IMR-90 (cell line): ENCODE measurements around the gene ZNF555. TPM values are rescaled to one million over a fixed set of nuclear protein-coding genes. Genes with fewer than 3 reads are reported as not detected.

Experiments used
- ATAC-seq: fragments of 200-7000 bp; cut with Tn5 transposase; 2 replicates; pipeline ENCODE4 v1.9.1; 2020; ENCODE audit warnings: low read depth, mild to moderate bottlenecking, moderate library complexity
- BruUV-seq: library from RNA; stranded (reverse); fragments of 400-500 nt; replicated peaks from 2 replicates; lab custom pipeline; 2021; lab: Mats Ljungman, UMichigan
- CTCF ChIA-PET: fragments of 300-600 bp; formaldehyde crosslinking; extraction: SDS; loops from one replicate; lab custom pipeline; 2021; ENCODE audit warnings: antibody characterized with exemption; lab: Yijun Ruan, JAX
- POLR2A ChIA-PET: fragments of 300-600 bp; sonication (Branson Sonifier 250); formaldehyde crosslinking; loops from one replicate; lab custom pipeline; 2022; ENCODE audit warnings: antibody characterized with exemption; ENCODE audit not compliant: unreplicated experiment; lab: Charles Lee
- DNase-seq: peaks from one replicate; pipeline ENCODE4 v3.0.0; 2013
- H2AFZ ChIP-seq: replicated peaks from 2 replicates; pipeline ENCODE3; 2013; ENCODE audit warnings: low read length, mild to moderate bottlenecking; ENCODE audit not compliant: poor library complexity
- H2AK5ac ChIP-seq: 2 replicates; pipeline ENCODE4 v1.6.1; 2013; ENCODE audit warnings: low read depth, low read length, inconsistent platforms
- H2AK9ac ChIP-seq: replicated peaks from 2 replicates; pipeline ENCODE3; 2013; ENCODE audit warnings: mild to moderate bottlenecking, low read depth, low read length, moderate library complexity; ENCODE audit not compliant: poor library complexity
- H2BK120ac ChIP-seq: 2 replicates; pipeline ENCODE4 v1.6.1; 2013; ENCODE audit warnings: low read depth, low read length, inconsistent platforms
- H2BK15ac ChIP-seq: 3 replicates; pipeline ENCODE4 v1.6.1; 2013; ENCODE audit warnings: low read depth, low read length, inconsistent platforms
- H2BK20ac ChIP-seq: 2 replicates; pipeline ENCODE4 v1.6.1; 2013; ENCODE audit warnings: low read depth, mild to moderate bottlenecking, inconsistent platforms, low read length, moderate library complexity
- H2BK5ac ChIP-seq: 2 replicates; pipeline ENCODE4 v1.6.1; 2013; ENCODE audit warnings: mild to moderate bottlenecking, low read depth, low read length, inconsistent platforms; ENCODE audit not compliant: poor library complexity, severe bottlenecking
- H3K14ac ChIP-seq: replicated peaks from 2 replicates; pipeline ENCODE4 v1.6.1; 2013; ENCODE audit warnings: low read depth, low read length, inconsistent platforms
- H3K18ac ChIP-seq: 2 replicates; pipeline ENCODE4 v1.6.1; 2013; ENCODE audit warnings: low read depth, low read length, control low read depth
- H3K23ac ChIP-seq: 2 replicates; pipeline ENCODE4 v1.6.1; 2013; ENCODE audit warnings: low read depth, low read length, inconsistent platforms
- H3K27ac ChIP-seq: 2 replicates; pipeline ENCODE4 v1.5.1; 2013; ENCODE audit warnings: mild to moderate bottlenecking, control low read depth, low read length; ENCODE audit not compliant: insufficient read depth
- H3K27me3 ChIP-seq: 2 replicates; pipeline ENCODE4 v1.6.1; 2013; ENCODE audit warnings: low read length; ENCODE audit not compliant: control insufficient read depth, insufficient read depth
- H3K36me3 ChIP-seq: 2 replicates; pipeline ENCODE4 v1.6.1; 2013; ENCODE audit warnings: low read length, mixed read lengths; ENCODE audit not compliant: control insufficient read depth, insufficient read depth
- H3K4ac ChIP-seq: 2 replicates; pipeline ENCODE4 v1.6.1; 2013; ENCODE audit warnings: low read depth, low read length, inconsistent platforms
- H3K4me1 ChIP-seq: 2 replicates; pipeline ENCODE4 v1.6.1; 2013; ENCODE audit warnings: low read length, mixed read lengths; ENCODE audit not compliant: control insufficient read depth, insufficient read depth
- H3K4me2 ChIP-seq: 2 replicates; pipeline ENCODE4 v1.6.1; 2013; ENCODE audit warnings: low read depth, mild to moderate bottlenecking, control low read depth, low read length, moderate library complexity
- H3K4me3 ChIP-seq: 2 replicates; pipeline ENCODE4 v1.5.1; 2013; ENCODE audit warnings: low read depth, mild to moderate bottlenecking, control low read depth, low read length, moderate library complexity; ENCODE audit not compliant: insufficient read depth
- H3K56ac ChIP-seq: 2 replicates; pipeline ENCODE4 v1.6.1; 2013; ENCODE audit warnings: low read length, inconsistent platforms; ENCODE audit not compliant: insufficient read depth; ENCODE audit errors: extremely low read depth
- H3K79me1 ChIP-seq, 2 experiments: 2 replicates each; pipeline ENCODE4 v1.6.1; 2013; ENCODE audit warnings: low read length in 2 of 2, inconsistent platforms in 1 of 2, low read depth in 1 of 2
- H3K9ac ChIP-seq: 2 replicates; pipeline ENCODE4 v1.6.1; 2013; ENCODE audit warnings: low read depth, low read length, control low read depth
- H3K9me1 ChIP-seq: 2 replicates; pipeline ENCODE4 v1.6.1; 2013; ENCODE audit warnings: low read length, inconsistent platforms; ENCODE audit not compliant: insufficient read depth
- H3K9me3 ChIP-seq: 2 replicates; pipeline ENCODE4 v1.6.1; 2013; ENCODE audit warnings: low read length; ENCODE audit not compliant: control insufficient read depth, insufficient read depth
- H4K20me1 ChIP-seq: 2 replicates; pipeline ENCODE4 v1.6.1; 2013; ENCODE audit warnings: low read length, inconsistent platforms; ENCODE audit not compliant: insufficient read depth
- H4K5ac ChIP-seq: 2 replicates; pipeline ENCODE4 v1.6.1; 2013; ENCODE audit warnings: mild to moderate bottlenecking, low read depth, low read length, control low read depth
- H4K8ac ChIP-seq, 2 experiments: 2 replicates each; pipeline ENCODE4 v1.6.1; 2013; ENCODE audit warnings: low read depth in 2 of 2, low read length in 2 of 2, control low read depth in 1 of 2, inconsistent platforms in 1 of 2
- H4K91ac ChIP-seq: 2 replicates; pipeline ENCODE4 v1.6.1; 2013; ENCODE audit warnings: low read depth, low read length, inconsistent platforms; ENCODE audit not compliant: insufficient read depth
- BHLHE40 ChIP-seq: fragments of 150-350 bp; IDR thresholded peaks from 2 replicates; pipeline ENCODE4 v1.6.1; 2016; ENCODE audit warnings: mild to moderate bottlenecking, low read depth, low read length
- CEBPB ChIP-seq: IDR thresholded peaks from 2 replicates; pipeline ENCODE4 v1.6.1; 2012; ENCODE audit warnings: low read depth, low read length, improper control_type of control experiment
- CHD1 ChIP-seq: IDR thresholded peaks from 2 replicates; pipeline ENCODE4 v1.6.1; 2012; ENCODE audit warnings: low read depth, low read length, improper control_type of control experiment
- CTCF ChIP-seq: conservative IDR thresholded peaks from 2 replicates; pipeline ENCODE4 v1.5.1; 2012; ENCODE audit warnings: mild to moderate bottlenecking, low read depth, low read length, improper control_type of control experiment
- FOS ChIP-seq: fragments of 150-350 bp; IDR thresholded peaks from 2 replicates; pipeline ENCODE4 v1.6.1; 2016; ENCODE audit warnings: low read depth, low read length
- MAFK ChIP-seq: IDR thresholded peaks from 2 replicates; pipeline ENCODE4 v1.6.1; 2012; ENCODE audit warnings: low read depth, low read length, improper control_type of control experiment
- MAZ ChIP-seq: IDR thresholded peaks from 2 replicates; pipeline ENCODE4 v1.6.1; 2012; ENCODE audit warnings: low read depth, mild to moderate bottlenecking, low read length, improper control_type of control experiment, moderate library complexity, borderline replicate concordance
- MXI1 ChIP-seq: IDR thresholded peaks from 2 replicates; pipeline ENCODE4 v1.6.1; 2012; ENCODE audit warnings: low read depth, mild to moderate bottlenecking, low read length, moderate library complexity, borderline replicate concordance
- NFE2L2 ChIP-seq: fragments of 150-350 bp; IDR thresholded peaks from 2 replicates; pipeline ENCODE4 v1.6.1; 2016; ENCODE audit warnings: low read depth, mild to moderate bottlenecking, low read length
- POLR2A ChIP-seq: IDR thresholded peaks from 2 replicates; pipeline ENCODE4 v1.6.1; 2012; ENCODE audit warnings: mild to moderate bottlenecking, low read depth, low read length
- RAD21 ChIP-seq: IDR thresholded peaks from 2 replicates; pipeline ENCODE4 v1.6.1; 2012; ENCODE audit warnings: low read length, improper control_type of control experiment
- RCOR1 ChIP-seq: IDR thresholded peaks from 2 replicates; pipeline ENCODE4 v1.6.1; 2012; ENCODE audit warnings: mild to moderate bottlenecking, low read length, improper control_type of control experiment; ENCODE audit not compliant: insufficient replicate concordance
- RFX5 ChIP-seq: IDR thresholded peaks from 2 replicates; pipeline ENCODE4 v1.8.0; 2012; ENCODE audit warnings: low read depth, mild to moderate bottlenecking, low read length, moderate library complexity
- SMC3 ChIP-seq: fragments of 150-350 bp; IDR thresholded peaks from 2 replicates; pipeline ENCODE4 v1.6.1; 2016; ENCODE audit warnings: low read depth, mild to moderate bottlenecking, antibody characterized with exemption, low read length, moderate library complexity
- USF2 ChIP-seq: fragments of 150-350 bp; IDR thresholded peaks from 2 replicates; pipeline ENCODE4 v1.6.1; 2017; ENCODE audit warnings: mild to moderate bottlenecking, antibody characterized with exemption, low read length, low read depth
- WGBS, 2 experiments: methylation state at CpG; one replicate each; pipeline versions ENCODE4 v1.1.5 to v1.1.7; 2013; ENCODE audit warnings: missing lambda C conversion rate in 2 of 2; ENCODE audit not compliant: insufficient read length in 1 of 2; ENCODE audit errors: extremely low coverage in 2 of 2; 5-methylcytosine and 5-hydroxymethylcytosine counted together
- dilution Hi-C: fragments of 300-500 bp; cut with HindIII; formaldehyde crosslinking; loops from one replicate; pipeline ENCODE4 v1.14.3; 2018; ENCODE audit warnings: low sequenced_read_pairs; ENCODE audit not compliant: unreplicated experiment
- in situ Hi-C: fragments of 300-500 bp; cut with MboI; formaldehyde crosslinking; loops from 3 replicates; pipeline ENCODE4 v1.14.3; 2019; ENCODE audit warnings: low sequenced_read_pairs, inconsistent platforms, mixed read lengths
- intact Hi-C: fragments of 100-400 bp; cut with micrococcal nuclease; formaldehyde crosslinking; loops from 2 replicates; pipeline ENCODE4 v1.10.0; 2022
- polyA plus RNA-seq, 3 experiments: library from polyadenylated mRNA; depleted of rRNA; stranded (reverse); fragments of >200 nt; gene quantifications; 2 replicates each; pipeline ENCODE4 v1.2.3, GENCODE V29; 2012; ENCODE audit warnings: low replicate concordance in 1 of 3
- total RNA-seq: library from RNA; depleted of rRNA; stranded (reverse); fragments of >200 nt; gene quantifications from 2 replicates; pipeline ENCODE4 v1.2.3, GENCODE V29; 2012
- TF ChIP-seq, protein P1 (sequence below): fragments of 150-350 bp; IDR thresholded peaks from 2 replicates; pipeline ENCODE4 v1.6.1; 2016; ENCODE audit warnings: low read depth, mild to moderate bottlenecking, low read length, moderate library complexity, borderline replicate concordance

ZNF555 gene
- total and polyA plus RNA-seq, 2 of the 4 experiments (the other 2 are of a cell fraction): 2.8 to 9.7 TPM

DNA sequence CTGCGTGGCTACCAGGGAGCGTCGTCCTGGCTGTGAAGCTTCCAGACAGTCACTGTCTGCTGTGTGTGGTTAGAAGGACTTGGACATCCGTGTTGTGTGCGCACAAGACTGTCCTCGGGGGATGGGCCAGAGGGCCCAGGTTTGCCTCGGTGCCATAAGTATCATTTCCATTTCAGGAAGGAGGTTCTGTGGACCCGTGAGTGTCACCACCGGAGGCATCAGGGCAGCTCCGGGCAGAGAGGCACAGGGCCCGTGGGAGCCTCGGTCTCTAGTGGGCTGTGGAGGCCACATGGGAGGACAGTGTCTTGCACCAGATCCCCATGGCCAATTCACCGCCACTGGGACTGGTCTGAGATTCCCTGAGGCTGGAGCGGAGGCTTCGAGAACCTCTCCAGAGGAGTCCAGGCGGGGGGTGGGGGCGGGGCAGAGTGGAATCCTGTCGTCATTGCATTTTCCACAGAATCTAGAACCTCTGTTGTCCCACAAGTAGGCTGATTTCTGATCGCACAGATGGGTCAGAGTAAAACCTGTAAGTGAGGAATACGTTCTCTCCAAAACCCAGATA is 65.4 kb downstream of the ZNF555 start:
- Histone ChIP-seq H2BK20ac (no peak overlapping the region), H4K8ac (no peak overlapping the region), H2BK5ac (no peak overlapping the region), H3K56ac (no peak overlapping the region), H4K20me1 (0 out of 2 replicates have a peak, but pooled peaks cover 4% of the 10 kb centered on the region), H4K5ac (no peak overlapping the region), H3K9ac (no peak overlapping the region), H2BK15ac (no peak overlapping the region), H3K4me3 (no peak overlapping the region), H2AFZ (no peak overlapping the region), H3K36me3 (0 out of 2 replicates have a peak, but pooled peaks cover 1% of the 10 kb centered on the region), H3K27ac (no peak overlapping the region), H3K9me1 (peaks cover 4% of the 10 kb centered on the region; the same call in 1 of the 2 replicates), H3K23ac (no peak overlapping the region), H3K9me3 (0 out of 2 replicates have a peak, but pooled peaks cover 3% of the 10 kb centered on the region), H2AK5ac (no peak overlapping the region), H3K18ac (no peak overlapping the region), H2AK9ac (no peak overlapping the region), H3K27me3 (no peaks in the 10 kb centered on the region), H4K91ac (no peak overlapping the region), H3K4ac (no peak overlapping the region), H3K4me2 (no peak overlapping the region), H3K14ac (no peak overlapping the region), H2BK120ac (no peak overlapping the region), H3K4me1 (no peaks in the 10 kb centered on the region; the same call in none of the 2 replicates), H3K79me1 (peaks cover 16 to 45% of the 10 kb centered on the region in 2 experiments)
- dilution Hi-C loops (no loop called here), in situ Hi-C loops (no loop called here), intact Hi-C loops (no loop called here)
- ATAC-seq: no peak
- TF ChIP-seq MAZ (no peak), FOS (no peak), CHD1 (no peak), RAD21 (no peak), RCOR1 (no peak), BHLHE40 (no peak), USF2 (no peak), SMC3 (no peak), CTCF (no peak), CEBPB (no peak), MXI1 (no peak), RFX5 (no peak), MAFK (no peak), NFE2L2 (no peak), POLR2A (no peak)
- TF ChIP-seq, protein P1, sequence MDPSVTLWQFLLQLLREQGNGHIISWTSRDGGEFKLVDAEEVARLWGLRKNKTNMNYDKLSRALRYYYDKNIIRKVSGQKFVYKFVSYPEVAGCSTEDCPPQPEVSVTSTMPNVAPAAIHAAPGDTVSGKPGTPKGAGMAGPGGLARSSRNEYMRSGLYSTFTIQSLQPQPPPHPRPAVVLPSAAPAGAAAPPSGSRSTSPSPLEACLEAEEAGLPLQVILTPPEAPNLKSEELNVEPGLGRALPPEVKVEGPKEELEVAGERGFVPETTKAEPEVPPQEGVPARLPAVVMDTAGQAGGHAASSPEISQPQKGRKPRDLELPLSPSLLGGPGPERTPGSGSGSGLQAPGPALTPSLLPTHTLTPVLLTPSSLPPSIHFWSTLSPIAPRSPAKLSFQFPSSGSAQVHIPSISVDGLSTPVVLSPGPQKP: no peak
- ChIA-PET POLR2A (no interaction called here), CTCF (no interaction called here)
- no TSS peak for BruUV-seq
- no peak for DNase-seq
- 85% methylated on average over 5 of the region's 20 CpGs; no CpG with 5 or more reads in 1 of the 2 experiments for WGBS, 2 experiments
